Left hindlimb (tissue), 1 donor: ENCODE results near the gene MILR1.

Experiments used
- DNase-seq: peaks from one replicate; pipeline ENCODE4 v3.0.0-alpha.2; 2018

The MILR1 gene

GRCh38 chr17:64503821-64504768 is 55.2 kb downstream of the MILR1 start:
- no peak for DNase-seq

GRCh38 chr17:64504769-64505339 is 55.9 kb downstream of the MILR1 start:
- no peak for DNase-seq

- peak; percentile 94 for DNase-seq
Measured at GRCh38 chr17:64505340-64506200, 56.7 kb downstream of the MILR1 start.

- peak; percentile 98 for DNase-seq
Measured at GRCh38 chr17:64506201-64506575, 57.3 kb downstream of the MILR1 start, which contains the start of gene DDX5. TSS of gene DDX5 (minus strand) at chr17:64506289. CDS start at chr17:64506119, 170 bp downstream.

- DNase-seq, result peak; percentile 98
Measured at GRCh38 chr17:64506576-64507412, 57.9 kb downstream of the MILR1 start, which contains the start of gene CEP95. TSS of gene CEP95 (plus strand) at chr17:64506977. CDS start at chr17:64507098, 121 bp downstream.

- peak; percentile 80 for DNase-seq
Measured at GRCh38 chr17:64507413-64507782, 58.5 kb downstream of the MILR1 start.

- DNase-seq, result no peak
Measured at GRCh38 chr17:64508683-64509082, 59.8 kb downstream of the MILR1 start.

- DNase-seq, result no peak
Measured at GRCh38 chr17:64509179-64509578, 60.3 kb downstream of the MILR1 start.

- no peak for DNase-seq
Measured at GRCh38 chr17:64515419-64515818, 66.5 kb downstream of the MILR1 start.

GRCh38 chr17:64515829-64516228 is 66.9 kb downstream of the MILR1 start:
- no peak for DNase-seq
